Effector memory CD4-positive, alpha-beta T cell (primary cell): ENCODE data around the gene TAF4B.
"Not testable (repeated sequence)": the region's sequence is repeated elsewhere in the genome, so short reads cannot be mapped to it uniquely, and the experiment has no call there.

Experiments
- DNase-seq, 3 donors: peaks; one replicate each; pipeline ENCODE4 v3.0.0-alpha.2; 2020
- H3K27ac ChIP-seq: 2 replicates; pipeline ENCODE4 v1.7.0; 2013; ENCODE audit warnings: mild to moderate bottlenecking, low read length, moderate library complexity; ENCODE audit not compliant: insufficient read depth, poor library complexity, severe bottlenecking
- H3K27me3 ChIP-seq: replicated peaks from 2 replicates; pipeline ENCODE4 v1.7.0; 2013; ENCODE audit warnings: mild to moderate bottlenecking, low read length; ENCODE audit not compliant: insufficient read depth, control insufficient read depth, poor library complexity, severe bottlenecking
- H3K36me3 ChIP-seq: 2 replicates; pipeline ENCODE4 v1.7.0; 2013; ENCODE audit warnings: mild to moderate bottlenecking, low read length, moderate library complexity; ENCODE audit not compliant: control insufficient read depth, insufficient read depth
- H3K4me1 ChIP-seq: 2 replicates; pipeline ENCODE4 v1.7.0; 2013; ENCODE audit warnings: low read length, mild to moderate bottlenecking; ENCODE audit not compliant: control insufficient read depth, insufficient read depth, poor library complexity, severe bottlenecking
- H3K4me3 ChIP-seq: 2 replicates; pipeline ENCODE4 v1.7.0; 2013; ENCODE audit warnings: low read length, low read depth, mild to moderate bottlenecking; ENCODE audit not compliant: insufficient read depth, poor library complexity, severe bottlenecking
- H3K9me3 ChIP-seq: 2 replicates; pipeline ENCODE4 v1.7.0; 2013; ENCODE audit warnings: mild to moderate bottlenecking, low read length, moderate library complexity; ENCODE audit not compliant: control insufficient read depth
- total RNA-seq, 3 donors: gene quantifications; one replicate each; lab custom pipeline; 2026; lab: John Stamatoyannopoulos, UW

The TAF4B gene, protein sequence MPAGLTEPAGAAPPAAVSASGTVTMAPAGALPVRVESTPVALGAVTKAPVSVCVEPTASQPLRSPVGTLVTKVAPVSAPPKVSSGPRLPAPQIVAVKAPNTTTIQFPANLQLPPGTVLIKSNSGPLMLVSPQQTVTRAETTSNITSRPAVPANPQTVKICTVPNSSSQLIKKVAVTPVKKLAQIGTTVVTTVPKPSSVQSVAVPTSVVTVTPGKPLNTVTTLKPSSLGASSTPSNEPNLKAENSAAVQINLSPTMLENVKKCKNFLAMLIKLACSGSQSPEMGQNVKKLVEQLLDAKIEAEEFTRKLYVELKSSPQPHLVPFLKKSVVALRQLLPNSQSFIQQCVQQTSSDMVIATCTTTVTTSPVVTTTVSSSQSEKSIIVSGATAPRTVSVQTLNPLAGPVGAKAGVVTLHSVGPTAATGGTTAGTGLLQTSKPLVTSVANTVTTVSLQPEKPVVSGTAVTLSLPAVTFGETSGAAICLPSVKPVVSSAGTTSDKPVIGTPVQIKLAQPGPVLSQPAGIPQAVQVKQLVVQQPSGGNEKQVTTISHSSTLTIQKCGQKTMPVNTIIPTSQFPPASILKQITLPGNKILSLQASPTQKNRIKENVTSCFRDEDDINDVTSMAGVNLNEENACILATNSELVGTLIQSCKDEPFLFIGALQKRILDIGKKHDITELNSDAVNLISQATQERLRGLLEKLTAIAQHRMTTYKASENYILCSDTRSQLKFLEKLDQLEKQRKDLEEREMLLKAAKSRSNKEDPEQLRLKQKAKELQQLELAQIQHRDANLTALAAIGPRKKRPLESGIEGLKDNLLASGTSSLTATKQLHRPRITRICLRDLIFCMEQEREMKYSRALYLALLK
- 25.2 to 26.1 (median 25.6) reads per million in 3 donors for total RNA-seq

GRCh38 chr18:26226229-26227050 is at the start of gene TAF4B:
TSS of gene TAF4B (plus strand) at chr18:26226445. CDS start at chr18:26226934, 489 bp downstream.
- peak; percentile 84 to 90 (median 88) for DNase-seq
- H3K4me1 ChIP-seq: peaks cover 5% of the 10 kb centered on the region
- no peaks in the 10 kb centered on the region for H3K27me3 ChIP-seq
- peak within 1 kb of the TSS; percentile 83 for H3K4me3 ChIP-seq
- no peaks in the 10 kb centered on the region for H3K9me3 ChIP-seq
- peak within 1 kb of the TSS; percentile 79 for H3K27ac ChIP-seq
- no peaks in the 10 kb centered on the region for H3K36me3 ChIP-seq

GRCh38 chr18:26181343-26181826 is 44.9 kb upstream of the TAF4B start:
- H3K9me3 ChIP-seq: no peaks in the 10 kb centered on the region
- no peaks in the 10 kb centered on the region for H3K36me3 ChIP-seq
- H3K4me3 ChIP-seq: no peak overlapping the region
- no peaks in the 10 kb centered on the region for H3K4me1 ChIP-seq
- DNase-seq: no peak
- no peaks in the 10 kb centered on the region for H3K27me3 ChIP-seq
- H3K27ac ChIP-seq: no peak overlapping the region

DNA sequence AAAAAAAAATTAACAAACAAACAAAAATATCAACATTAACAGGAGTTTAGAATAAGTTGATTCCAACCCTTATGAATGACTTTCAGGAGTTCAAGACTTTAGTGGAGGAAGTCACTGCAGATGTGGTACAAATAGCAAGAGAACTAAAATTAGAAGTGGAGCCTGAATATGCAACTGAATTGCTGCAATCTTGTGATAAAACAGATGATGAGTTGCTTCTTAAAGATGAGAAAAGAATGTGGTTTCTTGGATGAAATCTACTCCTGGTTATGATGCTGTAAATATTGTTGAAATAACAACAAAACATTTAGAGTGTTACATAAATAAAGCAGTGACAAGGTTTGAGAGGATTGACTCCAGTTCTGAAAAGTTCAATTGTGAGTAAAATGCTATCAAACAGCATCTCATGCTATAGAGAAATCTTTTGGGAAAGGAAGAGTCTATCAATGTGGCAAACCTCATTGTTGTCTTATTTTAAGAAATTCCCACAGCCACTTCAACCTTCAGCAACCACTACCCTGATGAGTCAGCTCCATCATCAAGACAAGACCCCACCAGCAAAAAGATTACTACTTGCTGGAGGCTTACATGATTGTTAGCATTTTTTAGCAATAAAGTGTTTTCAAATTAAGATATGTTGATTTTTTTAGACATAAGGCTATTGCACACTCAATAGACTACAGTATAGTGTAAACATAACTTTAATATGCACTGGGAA is 42.7 kb upstream of the TAF4B start:
- H3K27me3 ChIP-seq: no peaks in the 10 kb centered on the region
- H3K27ac ChIP-seq: no peak overlapping the region
- no peak for DNase-seq
- no peaks in the 10 kb centered on the region for H3K4me1 ChIP-seq
- no peak overlapping the region for H3K4me3 ChIP-seq
- no peaks in the 10 kb centered on the region for H3K36me3 ChIP-seq
- H3K9me3 ChIP-seq: no peaks in the 10 kb centered on the region

DNA sequence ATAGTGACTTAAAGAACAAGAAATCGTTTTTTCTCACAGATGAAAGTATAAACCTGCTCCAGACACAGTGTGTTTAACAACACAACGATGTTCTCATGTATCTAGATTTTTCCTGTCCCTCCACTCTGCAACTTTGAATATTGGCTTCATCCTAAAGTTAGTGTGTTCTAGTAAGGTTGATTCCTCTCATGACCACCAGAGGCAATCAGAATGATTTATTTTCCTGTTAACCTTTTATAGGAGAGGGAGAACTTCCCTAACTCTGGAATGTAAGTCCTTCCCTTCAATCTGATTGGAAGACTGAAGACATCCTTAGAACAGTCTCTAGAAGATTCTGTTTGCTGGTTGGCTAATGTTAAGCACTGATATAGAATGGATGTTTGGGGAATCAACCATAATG is 41.0 kb upstream of the TAF4B start:
- Histone ChIP-seq H3K36me3 (no peaks in the 10 kb centered on the region), H3K27ac (no peak overlapping the region), H3K27me3 (no peaks in the 10 kb centered on the region), H3K9me3 (no peaks in the 10 kb centered on the region), H3K4me1 (peaks cover 5% of the 10 kb centered on the region), H3K4me3 (no peak overlapping the region)
- no peak for DNase-seq

DNA sequence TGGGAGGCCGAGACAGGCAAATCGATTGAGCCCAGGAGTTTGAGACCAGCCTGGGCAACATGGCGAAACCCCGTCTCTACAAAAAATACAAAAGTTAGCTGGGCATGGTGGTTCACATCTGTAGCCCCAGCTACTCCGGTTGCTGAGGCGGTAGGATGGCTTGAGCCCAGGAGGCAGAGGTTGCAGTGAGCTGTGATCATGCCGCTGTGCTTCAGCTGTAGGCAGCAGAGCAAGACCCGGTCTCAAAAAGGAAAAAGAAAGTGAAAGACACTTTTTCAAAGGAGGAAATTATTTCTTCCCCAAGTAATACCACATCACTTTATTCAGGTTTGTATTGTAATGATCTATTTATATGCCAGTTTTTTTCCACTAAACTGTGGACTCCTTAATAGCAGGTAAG is 35.7 kb upstream of the TAF4B start:
- no peak for DNase-seq
- Histone ChIP-seq H3K4me1 (peaks cover 5% of the 10 kb centered on the region), H3K36me3 (no peaks in the 10 kb centered on the region), H3K9me3 (no peaks in the 10 kb centered on the region), H3K4me3 (peak overlapping the region; percentile 35), H3K27ac (peak overlapping the region; percentile 37), H3K27me3 (no peaks in the 10 kb centered on the region)

GRCh38 chr18:26192233-26192632 is 34.0 kb upstream of the TAF4B start:
- Histone ChIP-seq H3K4me3 (no peak overlapping the region), H3K36me3 (no peaks in the 10 kb centered on the region), H3K9me3 (no peaks in the 10 kb centered on the region), H3K4me1 (peaks cover 5% of the 10 kb centered on the region), H3K27ac (no peak overlapping the region), H3K27me3 (no peaks in the 10 kb centered on the region)
- DNase-seq: no peak

- H3K9me3 ChIP-seq: no peaks in the 10 kb centered on the region
- no peaks in the 10 kb centered on the region for H3K36me3 ChIP-seq
- H3K27ac ChIP-seq: no peak overlapping the region
- H3K4me1 ChIP-seq: no peaks in the 10 kb centered on the region
- DNase-seq: no peak
- H3K4me3 ChIP-seq: no peak overlapping the region
- no peaks in the 10 kb centered on the region for H3K27me3 ChIP-seq
These were observed 29.6 kb upstream of the TAF4B start for GRCh38 chr18:26196605-26197004.

DNA sequence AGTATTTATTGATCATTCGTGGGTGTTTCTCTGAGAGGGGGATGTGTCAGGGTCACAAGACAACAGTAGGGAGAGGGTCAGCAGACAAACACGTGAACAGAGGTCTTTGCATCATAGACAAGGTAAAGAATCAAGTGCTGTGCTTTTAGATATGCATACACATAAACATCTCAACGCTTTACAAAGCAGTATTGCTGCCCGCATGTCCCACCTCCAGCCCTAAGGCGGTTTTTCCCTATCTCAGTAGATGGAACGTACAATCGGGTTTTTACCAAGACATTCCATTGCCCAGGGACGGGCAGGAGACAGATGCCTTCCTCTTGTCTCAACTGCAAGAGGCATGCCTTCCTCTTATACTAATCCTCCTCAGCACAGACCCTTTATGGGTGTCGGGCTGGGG is 24.2 kb upstream of the TAF4B start:
- not testable (repeated sequence) for H3K9me3 ChIP-seq, H3K36me3 ChIP-seq, H3K27me3 ChIP-seq, H3K4me1 ChIP-seq, H3K27ac ChIP-seq, DNase-seq, H3K4me3 ChIP-seq

GRCh38 chr18:26205318-26205717 is 20.9 kb upstream of the TAF4B start:
- Histone ChIP-seq H3K4me1 (no peaks in the 10 kb centered on the region), H3K36me3 (no peaks in the 10 kb centered on the region), H3K4me3 (no peak overlapping the region), H3K9me3 (no peaks in the 10 kb centered on the region), H3K27ac (no peak overlapping the region), H3K27me3 (no peaks in the 10 kb centered on the region)
- DNase-seq: no peak
